HuH-7 (cell line): ENCODE data around the gene MFF.
A peak's percentile ranks its signal among the peaks of the same experiment; 100 is the strongest.

Experiments used
- DNase-seq: peaks from one replicate; pipeline ENCODE4 v3.0.0; 2011; ENCODE audit warnings: low spot score

Gene MFF, protein sequence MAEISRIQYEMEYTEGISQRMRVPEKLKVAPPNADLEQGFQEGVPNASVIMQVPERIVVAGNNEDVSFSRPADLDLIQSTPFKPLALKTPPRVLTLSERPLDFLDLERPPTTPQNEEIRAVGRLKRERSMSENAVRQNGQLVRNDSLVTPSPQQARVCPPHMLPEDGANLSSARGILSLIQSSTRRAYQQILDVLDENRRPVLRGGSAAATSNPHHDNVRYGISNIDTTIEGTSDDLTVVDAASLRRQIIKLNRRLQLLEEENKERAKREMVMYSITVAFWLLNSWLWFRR

DNA sequence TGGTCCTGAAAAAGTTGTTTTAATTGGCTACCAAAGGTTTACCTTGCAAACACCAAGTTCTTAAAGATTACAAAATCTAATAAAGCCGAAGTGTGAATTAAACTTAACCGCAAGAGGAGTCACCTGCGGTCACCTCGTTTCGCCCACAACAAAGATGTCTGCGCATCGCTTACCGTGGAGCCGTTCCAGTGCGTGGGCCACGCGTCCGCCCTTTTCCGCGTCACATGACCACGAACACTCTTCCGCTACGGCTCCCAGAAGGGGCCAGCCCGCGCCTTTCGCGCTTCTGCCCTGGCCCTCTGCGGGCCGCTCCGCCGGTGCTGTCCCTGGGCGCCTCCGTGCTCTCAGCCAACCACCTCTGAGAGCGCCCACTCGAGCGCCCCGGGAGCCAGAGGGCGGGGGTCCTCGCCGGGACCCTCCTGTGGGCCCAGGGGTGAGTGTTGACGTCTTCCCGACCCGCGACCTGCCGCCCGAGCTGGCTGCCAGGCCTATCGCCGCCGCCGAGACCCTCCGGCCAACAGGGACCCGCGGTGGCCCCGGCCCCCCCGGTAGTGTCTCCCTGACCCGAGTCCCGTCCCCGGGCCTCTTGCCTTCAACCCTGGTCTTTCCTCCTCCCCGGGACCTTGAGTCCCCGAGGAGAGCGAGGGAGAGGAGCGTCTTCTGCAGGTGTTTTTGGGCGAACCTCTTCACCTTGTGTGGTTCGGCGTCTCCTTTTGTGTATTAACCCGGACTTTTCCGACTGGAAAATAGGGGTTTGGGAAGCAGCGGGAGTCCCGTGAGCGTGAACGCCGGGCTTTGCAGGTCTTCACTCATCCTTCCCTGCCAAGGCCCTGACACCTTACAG is at the start of gene MFF:
Gene MFF (plus strand): TSS at position 257 of the 844 bp plus-strand sequence. CDS start 5,415 bp downstream, outside the sequence.
- peak; percentile 89 for DNase-seq

GRCh38 chr2:227280895-227281294 is 44.2 kb upstream of the MFF start:
- no peak for DNase-seq

DNA sequence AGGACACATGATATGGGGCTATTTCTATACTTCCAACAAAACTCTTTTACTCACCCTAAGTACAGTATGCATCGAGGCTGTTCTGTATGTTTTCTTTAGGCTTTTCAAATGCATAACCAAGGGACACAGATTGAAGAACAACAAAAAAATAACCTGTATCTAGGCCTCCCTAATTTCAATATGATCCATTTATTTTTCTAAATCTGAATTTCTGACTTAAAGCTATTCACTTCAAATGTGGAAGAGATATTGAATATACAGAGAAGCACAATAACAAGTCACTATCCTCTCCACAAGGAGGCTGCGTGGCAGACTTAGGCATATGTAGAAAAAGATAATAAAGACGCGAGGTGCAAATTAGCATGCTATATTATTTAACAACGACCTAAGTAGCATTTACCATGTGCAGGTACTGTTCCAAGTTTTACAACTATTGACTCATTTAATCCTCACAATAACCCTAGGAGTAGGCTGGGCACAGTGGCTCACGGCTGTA is 39.3 kb upstream of the MFF start:
- no peak for DNase-seq

GRCh38 chr2:227287771-227288170 is 37.3 kb upstream of the MFF start:
- DNase-seq = no peak

DNA sequence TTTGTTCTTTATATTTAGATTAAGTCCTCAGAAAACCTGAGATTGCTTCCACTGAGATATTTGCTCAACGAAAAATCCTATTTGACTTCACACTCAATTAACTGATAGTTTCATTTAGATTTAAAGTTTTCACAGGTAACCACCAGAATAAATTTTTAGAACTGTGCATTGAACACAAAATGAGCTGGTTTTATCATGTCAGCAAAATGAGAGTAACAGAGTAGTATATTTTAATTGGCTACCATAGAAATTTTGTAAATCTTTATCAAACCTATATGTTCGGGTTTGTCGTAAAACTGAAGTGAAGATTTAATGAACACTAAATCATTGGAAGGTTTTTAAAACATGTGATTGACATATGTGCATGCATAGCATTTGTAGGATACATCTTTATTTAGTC is 32.7 kb upstream of the MFF start:
- no peak for DNase-seq

DNA sequence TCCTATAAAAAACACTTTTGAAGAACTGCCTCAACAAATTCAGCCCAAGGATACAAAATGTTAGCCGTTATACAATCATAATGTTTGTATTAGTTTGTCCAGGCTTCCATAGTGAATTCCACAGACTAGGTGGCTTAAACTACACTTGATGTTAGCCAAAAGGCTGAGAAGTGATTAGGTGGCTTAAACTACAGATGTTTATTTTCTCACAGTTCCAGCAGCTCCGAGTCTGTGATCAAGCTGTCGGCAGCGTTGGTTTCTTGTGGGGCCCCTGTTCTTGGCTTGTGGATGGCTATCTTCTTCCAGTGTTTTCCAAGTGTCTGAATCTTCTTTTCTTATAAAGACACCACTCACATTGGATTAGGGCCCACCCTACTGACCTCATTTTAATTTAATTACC is 31.5 kb upstream of the MFF start:
- no peak for DNase-seq

- no peak for DNase-seq
Measured at GRCh38 chr2:227295806-227296205, 29.2 kb upstream of the MFF start.

DNA sequence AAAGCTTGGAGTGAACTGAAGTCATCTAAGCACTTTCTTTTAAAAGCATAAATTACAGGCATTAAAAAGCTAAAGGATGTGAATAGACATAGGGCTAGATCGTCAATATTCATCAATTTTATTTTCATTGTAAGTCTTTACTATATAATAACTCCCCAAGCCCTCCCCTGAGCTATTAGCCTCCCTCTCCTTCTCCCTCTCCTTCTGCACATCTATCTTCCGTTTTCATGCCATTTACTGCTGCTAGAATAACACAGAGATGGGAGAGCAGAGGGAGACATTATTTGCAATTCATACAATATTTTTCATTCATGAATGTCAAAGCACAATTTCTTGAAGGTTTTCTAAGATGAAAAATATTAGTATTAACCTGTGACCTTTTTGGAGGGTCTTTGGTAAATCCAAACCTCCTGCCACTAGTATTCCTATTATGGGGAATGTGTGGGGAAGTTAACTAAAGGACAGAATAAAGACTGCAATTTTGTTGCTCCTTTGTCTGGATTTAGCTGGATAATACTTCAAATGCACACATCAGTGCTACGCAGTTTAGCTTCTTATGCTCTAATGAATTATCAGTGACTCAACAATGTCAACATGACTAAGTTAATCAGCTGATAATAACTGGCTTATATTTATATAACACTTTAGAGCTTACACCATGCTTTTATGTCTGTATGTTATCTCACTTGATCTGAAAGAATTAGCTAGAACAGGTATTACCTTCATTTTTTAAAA is 28.2 kb upstream of the MFF start:
- DNase-seq = no peak

GRCh38 chr2:227301523-227301922 is 23.5 kb upstream of the MFF start:
- no peak for DNase-seq

DNA sequence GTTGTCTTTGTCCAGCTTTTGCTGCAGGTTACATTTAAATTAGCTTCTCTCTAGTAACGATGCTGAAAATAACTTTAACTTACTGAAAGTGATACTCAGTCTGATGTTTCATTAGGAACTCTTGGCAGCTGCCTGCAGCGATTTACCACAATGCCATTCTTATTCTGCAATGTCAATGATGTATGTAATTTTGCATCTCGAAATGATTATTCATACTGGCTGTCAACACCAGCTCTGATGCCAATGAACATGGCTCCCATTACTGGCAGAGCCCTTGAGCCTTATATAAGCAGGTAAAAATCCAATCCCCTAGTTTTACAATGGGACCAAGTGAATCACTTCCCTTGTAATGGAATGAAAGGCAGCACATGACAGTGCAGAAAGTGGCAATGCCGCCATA is 16.3 kb upstream of the MFF start:
- DNase-seq = no peak

DNA sequence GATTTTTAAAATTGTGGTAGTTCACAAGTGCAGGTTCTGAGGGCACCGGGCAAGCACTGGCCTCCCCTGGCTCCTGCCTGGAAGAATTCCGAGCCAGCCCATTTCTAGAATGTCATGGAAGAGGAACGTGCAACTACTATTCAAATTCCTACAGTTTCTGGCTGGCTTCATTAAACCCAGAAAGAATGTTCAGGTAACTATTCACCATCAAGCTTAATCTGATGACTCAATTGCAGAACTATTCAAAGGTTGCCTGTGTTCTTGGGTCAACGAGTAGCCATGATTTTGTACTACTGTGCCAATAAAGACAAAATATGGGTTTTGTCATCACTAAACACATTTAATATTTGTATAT is 14.3 kb upstream of the MFF start:
- no peak for DNase-seq

DNA sequence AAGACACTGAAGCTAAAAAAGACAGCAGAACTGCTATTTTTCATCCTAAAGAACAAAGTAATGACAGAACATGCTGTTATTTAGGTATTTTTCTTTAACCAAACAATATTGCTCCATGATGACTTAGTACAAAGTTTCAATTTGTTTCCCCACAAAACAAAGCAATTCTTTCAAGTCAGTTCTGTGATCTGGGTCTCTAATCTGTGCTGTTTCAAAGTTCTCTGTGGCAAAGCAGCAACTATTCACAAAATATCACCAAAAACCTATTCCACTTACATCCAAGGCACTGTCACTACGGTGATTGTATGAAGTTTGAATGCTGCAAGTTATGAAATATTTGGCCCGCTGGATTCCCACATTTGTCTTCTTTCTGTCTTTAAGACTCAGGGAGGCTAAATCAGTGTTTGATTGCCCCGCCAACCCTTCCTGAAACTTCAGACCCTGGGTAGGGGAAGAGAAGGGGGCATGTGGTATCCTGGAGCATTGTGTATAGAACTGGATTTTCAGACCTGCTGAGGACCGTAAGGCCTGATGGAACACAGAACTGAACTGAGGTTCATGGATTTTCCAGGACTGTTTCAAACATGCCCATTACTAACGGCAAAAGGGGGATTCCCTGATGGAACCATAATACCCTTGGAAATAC is 13.1 kb upstream of the MFF start:
- no peak for DNase-seq

DNA sequence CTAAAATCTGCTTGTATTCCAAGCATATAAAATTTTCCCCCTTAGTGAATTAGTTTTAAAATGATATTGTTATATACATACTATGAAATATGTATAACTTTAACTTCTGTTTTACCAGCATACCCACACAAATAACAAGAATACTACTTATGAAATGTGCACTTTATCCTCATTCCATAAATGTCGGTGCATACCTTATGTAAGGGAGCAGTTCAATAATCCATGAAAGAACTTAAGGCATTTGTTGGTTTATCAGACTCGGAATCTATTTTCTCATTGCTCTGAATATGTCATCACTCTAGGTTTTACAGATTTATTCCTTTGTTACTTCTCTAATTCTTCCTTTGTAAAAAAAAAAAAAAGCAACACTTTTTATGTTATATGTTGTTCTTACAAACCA is 12.5 kb upstream of the MFF start:
- no peak for DNase-seq

DNA sequence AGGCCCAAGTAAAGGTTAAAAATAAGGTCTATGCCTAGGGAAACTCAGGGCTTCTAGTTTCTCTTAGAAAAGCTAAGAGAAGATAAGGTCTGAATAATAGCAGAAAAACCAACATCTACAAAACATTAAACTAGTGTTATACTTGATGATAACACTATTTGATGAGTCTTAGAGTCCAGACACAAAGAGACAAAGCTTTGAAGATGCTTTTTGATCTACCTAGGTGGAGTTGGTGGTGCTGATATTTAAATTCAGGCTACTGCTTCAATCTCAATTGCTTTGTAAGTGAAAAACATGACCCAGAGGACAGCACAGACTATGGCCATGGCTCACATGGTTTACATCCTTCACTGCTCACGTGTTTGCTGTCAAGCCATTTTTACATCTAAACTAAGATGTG is 11.7 kb upstream of the MFF start:
- DNase-seq = no peak

DNA sequence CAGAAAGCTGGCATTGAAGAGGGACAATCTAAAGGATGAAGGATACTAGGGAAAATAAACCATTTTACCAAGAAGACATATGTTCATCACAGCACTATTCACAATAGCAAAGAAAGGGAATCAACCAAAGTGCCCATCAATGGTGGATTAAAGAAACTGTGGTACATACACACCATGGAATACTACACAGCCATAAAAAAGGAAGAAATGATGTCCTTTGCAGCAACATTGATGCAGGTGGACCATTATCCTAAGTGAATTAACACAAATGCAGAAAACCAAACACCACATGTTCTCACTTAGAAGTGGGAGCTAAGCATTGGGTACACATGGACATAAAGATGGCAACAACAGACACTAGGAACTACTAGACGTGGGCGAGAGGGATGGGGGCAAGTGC is 7.2 kb upstream of the MFF start:
- DNase-seq = no peak

GRCh38 chr2:227320305-227321094 is 4.6 kb upstream of the MFF start:
- no peak for DNase-seq

- no peak for DNase-seq
Measured at GRCh38 chr2:227322530-227323205, 2.4 kb upstream of the MFF start.

DNA sequence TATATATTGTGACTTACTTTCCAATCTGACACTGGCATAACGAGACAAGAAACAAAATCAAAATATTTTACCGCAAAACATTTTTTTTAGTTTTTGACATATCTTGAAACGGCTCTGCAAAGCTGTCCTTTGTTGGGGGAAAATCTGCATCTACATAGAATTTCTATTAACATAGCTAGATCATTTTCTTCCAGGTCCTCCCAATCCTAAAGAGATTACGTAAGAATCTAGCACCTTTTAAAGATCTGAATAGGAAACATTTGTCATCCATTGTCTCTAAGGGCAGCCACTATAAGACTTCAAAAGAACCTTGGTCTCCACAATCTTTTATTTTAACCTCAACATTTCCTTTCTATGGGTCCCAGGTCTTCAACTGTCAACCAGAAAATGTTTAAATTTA is 1.2 kb upstream of the MFF start:
- DNase-seq = no peak

GRCh38 chr2:227324642-227324994 is 433 bp upstream of the MFF start:
- DNase-seq = peak; percentile 60

DNA sequence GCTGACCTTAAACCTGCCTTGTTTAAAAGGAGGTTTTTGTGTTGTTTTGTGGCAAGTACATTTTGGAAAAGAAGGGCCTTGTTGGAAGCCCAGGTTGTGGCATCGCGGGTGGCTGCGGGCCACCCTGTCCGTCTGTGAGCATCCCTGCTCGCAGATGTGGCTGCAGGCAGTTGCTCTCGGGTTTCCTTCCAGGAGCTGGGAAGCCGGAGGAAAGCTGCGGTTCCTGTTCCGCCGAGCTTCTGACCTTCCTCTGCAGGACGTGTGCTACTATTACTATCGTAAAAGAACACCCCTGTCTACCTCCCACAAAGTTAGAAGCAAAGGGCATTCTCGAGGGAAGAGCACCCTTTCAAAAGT is 766 bp downstream of the MFF start:
- DNase-seq = peak; percentile 36

- no peak for DNase-seq
Measured at GRCh38 chr2:227326783-227327182, 1.7 kb downstream of the MFF start.
